RWPE2 (cell line): ENCODE measurements around the gene PTPN14.

Experiments used
- ATAC-seq: fragments of 200-7000 bp; cut with Tn5 transposase; 3 replicates; pipeline ENCODE4 v1.9.1; 2021; ENCODE audit warnings: low read depth
- DNase-seq: peaks from one replicate; pipeline ENCODE4 v3.0.0-alpha.2; 2020; ENCODE audit warnings: low spot score
- H3K27ac ChIP-seq: fragments of 450-650 bp; 2 replicates; pipeline ENCODE4 v1.5.1; 2017; ENCODE audit warnings: mild to moderate bottlenecking; ENCODE audit not compliant: poor library complexity, severe bottlenecking
- H3K27me3 ChIP-seq: fragments of 250-450 bp; sonication (Bioruptor Pico); 2 replicates; pipeline ENCODE4 v1.5.1; 2021; ENCODE audit warnings: mild to moderate bottlenecking, moderate library complexity; ENCODE audit not compliant: insufficient read depth, poor library complexity, severe bottlenecking
- H3K36me3 ChIP-seq: fragments of 250-450 bp; sonication (Bioruptor Pico); 2 replicates; pipeline ENCODE4 v1.5.1; 2020; ENCODE audit warnings: low read depth, mild to moderate bottlenecking, moderate library complexity
- H3K4me1 ChIP-seq: fragments of 250-450 bp; sonication (Bioruptor Pico); 2 replicates; pipeline ENCODE4 v1.5.1; 2021; ENCODE audit warnings: mild to moderate bottlenecking, moderate library complexity; ENCODE audit not compliant: insufficient read depth, poor library complexity, severe bottlenecking
- H3K4me3 ChIP-seq: fragments of 250-450 bp; sonication (Bioruptor Pico); 2 replicates; pipeline ENCODE4 v1.5.1; 2021; ENCODE audit warnings: mild to moderate bottlenecking, moderate library complexity; ENCODE audit not compliant: severe bottlenecking
- H3K9me3 ChIP-seq: fragments of 250-450 bp; sonication (Bioruptor Pico); 2 replicates; pipeline ENCODE4 v1.5.1; 2021; ENCODE audit warnings: mild to moderate bottlenecking, moderate library complexity; ENCODE audit not compliant: severe bottlenecking
- CTCF ChIP-seq: fragments of 450-650 bp; IDR thresholded peaks from one replicate; pipeline ENCODE4 v1.5.1; 2017; ENCODE audit warnings: mild to moderate bottlenecking, moderate library complexity; ENCODE audit not compliant: poor library complexity, severe bottlenecking

Gene PTPN14

GRCh38 chr1:214364386-214364785 is 187.0 kb downstream of the PTPN14 start:
- TF ChIP-seq CTCF: no peak
- DNase-seq (no peak), ATAC-seq (no peak)
- no peaks in the 10 kb centered on the region for H3K27me3 ChIP-seq
- no peaks in the 10 kb centered on the region for H3K9me3 ChIP-seq
- no peaks in the 10 kb centered on the region for H3K4me1 ChIP-seq
- no peak overlapping the region for H3K27ac ChIP-seq
- no peak overlapping the region for H3K4me3 ChIP-seq
- peaks cover 40% of the 10 kb centered on the region for H3K36me3 ChIP-seq

GRCh38 chr1:214363386-214363785 is 188.0 kb downstream of the PTPN14 start:
- H3K4me1 ChIP-seq: no peaks in the 10 kb centered on the region
- peaks cover 37% of the 10 kb centered on the region for H3K36me3 ChIP-seq
- no peaks in the 10 kb centered on the region for H3K27me3 ChIP-seq
- H3K9me3 ChIP-seq: no peaks in the 10 kb centered on the region
- ATAC-seq (no peak), DNase-seq (no peak)
- H3K27ac ChIP-seq: no peak overlapping the region
- TF ChIP-seq CTCF: no peak
- H3K4me3 ChIP-seq: no peak overlapping the region

GRCh38 chr1:214362188-214362882 is 189.1 kb downstream of the PTPN14 start:
- no peak for TF ChIP-seq CTCF
- no peak for ATAC-seq
- DNase-seq: no peak
- Histone ChIP-seq H3K9me3 (no peaks in the 10 kb centered on the region), H3K4me1 (no peaks in the 10 kb centered on the region), H3K27ac (no peak overlapping the region), H3K36me3 (peaks cover 34% of the 10 kb centered on the region), H3K27me3 (no peaks in the 10 kb centered on the region), H3K4me3 (no peak overlapping the region)

GRCh38 chr1:214361636-214362035 is 189.8 kb downstream of the PTPN14 start:
- H3K27ac ChIP-seq: no peak overlapping the region
- H3K9me3 ChIP-seq: no peaks in the 10 kb centered on the region
- H3K36me3 ChIP-seq: peaks cover 34% of the 10 kb centered on the region
- DNase-seq (no peak), ATAC-seq (no peak)
- H3K27me3 ChIP-seq: no peaks in the 10 kb centered on the region
- TF ChIP-seq CTCF: no peak
- H3K4me1 ChIP-seq: no peaks in the 10 kb centered on the region
- H3K4me3 ChIP-seq: no peak overlapping the region

GRCh38 chr1:214360525-214361164 is 190.8 kb downstream of the PTPN14 start:
- TF ChIP-seq CTCF: no peak
- Histone ChIP-seq H3K27ac (no peak overlapping the region), H3K4me1 (no peaks in the 10 kb centered on the region), H3K4me3 (no peak overlapping the region), H3K36me3 (peaks cover 36% of the 10 kb centered on the region), H3K27me3 (no peaks in the 10 kb centered on the region), H3K9me3 (no peaks in the 10 kb centered on the region)
- DNase-seq (no peak), ATAC-seq (no peak)
